Epithelial cell of proximal tubule (primary cell): ENCODE results near the gene GTF2H4. TPM values are rescaled to one million over a fixed set of nuclear protein-coding genes. Genes with fewer than 3 reads are reported as not detected.

Source experiments
- DNase-seq: peaks from one replicate; pipeline ENCODE4 v3.0.0-alpha.2; 2011; ENCODE audit warnings: low read depth
- H3K4me3 ChIP-seq: 2 replicates; pipeline ENCODE4 v1.5.1; 2011; ENCODE audit warnings: low read depth, mild to moderate bottlenecking, low read length
- total RNA-seq: library from RNA; depleted of rRNA; stranded (reverse); fragments of >200 nt; gene quantifications from 2 replicates; pipeline ENCODE4 v1.2.3, GENCODE V29; 2015
- TF ChIP-seq, protein P1 (sequence below): conservative IDR thresholded peaks from 2 replicates; pipeline ENCODE4 v1.5.1; 2012; ENCODE audit warnings: low read depth, mild to moderate bottlenecking, low read length

Gene GTF2H4
- total RNA-seq, 1 donor from 2014 or later = 19.1 TPM

DNA sequence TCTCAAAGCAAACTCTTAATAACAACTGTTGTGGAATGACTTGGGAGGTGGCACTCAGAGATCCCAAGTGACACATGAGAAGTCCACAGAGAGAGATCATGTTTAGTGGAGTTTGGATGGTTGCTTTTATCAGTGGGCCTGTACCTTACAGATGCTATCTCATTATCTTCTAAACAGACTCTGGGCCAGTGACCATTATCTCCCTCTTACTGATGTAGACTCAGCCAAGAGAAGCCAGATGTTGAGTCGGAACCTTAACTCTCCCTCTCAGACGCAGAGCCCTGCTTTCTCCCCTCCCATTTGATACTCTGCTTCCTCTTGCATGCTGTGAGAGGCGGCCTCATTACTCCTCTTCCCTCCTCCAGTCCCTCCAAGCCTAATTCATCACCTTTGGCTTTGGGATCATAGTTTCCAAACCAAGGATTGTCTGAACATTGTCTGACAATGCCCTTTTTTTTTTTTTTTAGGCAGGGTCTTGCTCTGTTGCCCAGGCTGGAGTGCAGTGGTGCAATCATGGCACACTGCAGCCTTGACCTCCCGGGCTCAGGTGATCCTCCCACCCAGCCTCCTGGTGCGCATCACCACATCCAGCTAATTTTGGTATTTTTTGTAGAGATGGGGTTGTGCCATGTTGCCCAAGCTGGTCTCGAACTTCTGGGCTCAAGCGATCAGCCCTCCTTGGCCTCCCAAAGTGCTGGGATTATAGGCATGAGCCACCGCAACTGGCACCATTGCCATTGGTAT, 28.2 kb upstream of the GTF2H4 start:
- DNase-seq = no peak
- H3K4me3 ChIP-seq = no peak overlapping the region
- TF ChIP-seq, protein P1, sequence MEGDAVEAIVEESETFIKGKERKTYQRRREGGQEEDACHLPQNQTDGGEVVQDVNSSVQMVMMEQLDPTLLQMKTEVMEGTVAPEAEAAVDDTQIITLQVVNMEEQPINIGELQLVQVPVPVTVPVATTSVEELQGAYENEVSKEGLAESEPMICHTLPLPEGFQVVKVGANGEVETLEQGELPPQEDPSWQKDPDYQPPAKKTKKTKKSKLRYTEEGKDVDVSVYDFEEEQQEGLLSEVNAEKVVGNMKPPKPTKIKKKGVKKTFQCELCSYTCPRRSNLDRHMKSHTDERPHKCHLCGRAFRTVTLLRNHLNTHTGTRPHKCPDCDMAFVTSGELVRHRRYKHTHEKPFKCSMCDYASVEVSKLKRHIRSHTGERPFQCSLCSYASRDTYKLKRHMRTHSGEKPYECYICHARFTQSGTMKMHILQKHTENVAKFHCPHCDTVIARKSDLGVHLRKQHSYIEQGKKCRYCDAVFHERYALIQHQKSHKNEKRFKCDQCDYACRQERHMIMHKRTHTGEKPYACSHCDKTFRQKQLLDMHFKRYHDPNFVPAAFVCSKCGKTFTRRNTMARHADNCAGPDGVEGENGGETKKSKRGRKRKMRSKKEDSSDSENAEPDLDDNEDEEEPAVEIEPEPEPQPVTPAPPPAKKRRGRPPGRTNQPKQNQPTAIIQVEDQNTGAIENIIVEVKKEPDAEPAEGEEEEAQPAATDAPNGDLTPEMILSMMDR = no peak

GRCh38 chr6:30880698-30881252, 27.2 kb upstream of the GTF2H4 start:
- no peak for DNase-seq
- TF ChIP-seq, protein P1 = no peak
- no peak overlapping the region for H3K4me3 ChIP-seq

DNA sequence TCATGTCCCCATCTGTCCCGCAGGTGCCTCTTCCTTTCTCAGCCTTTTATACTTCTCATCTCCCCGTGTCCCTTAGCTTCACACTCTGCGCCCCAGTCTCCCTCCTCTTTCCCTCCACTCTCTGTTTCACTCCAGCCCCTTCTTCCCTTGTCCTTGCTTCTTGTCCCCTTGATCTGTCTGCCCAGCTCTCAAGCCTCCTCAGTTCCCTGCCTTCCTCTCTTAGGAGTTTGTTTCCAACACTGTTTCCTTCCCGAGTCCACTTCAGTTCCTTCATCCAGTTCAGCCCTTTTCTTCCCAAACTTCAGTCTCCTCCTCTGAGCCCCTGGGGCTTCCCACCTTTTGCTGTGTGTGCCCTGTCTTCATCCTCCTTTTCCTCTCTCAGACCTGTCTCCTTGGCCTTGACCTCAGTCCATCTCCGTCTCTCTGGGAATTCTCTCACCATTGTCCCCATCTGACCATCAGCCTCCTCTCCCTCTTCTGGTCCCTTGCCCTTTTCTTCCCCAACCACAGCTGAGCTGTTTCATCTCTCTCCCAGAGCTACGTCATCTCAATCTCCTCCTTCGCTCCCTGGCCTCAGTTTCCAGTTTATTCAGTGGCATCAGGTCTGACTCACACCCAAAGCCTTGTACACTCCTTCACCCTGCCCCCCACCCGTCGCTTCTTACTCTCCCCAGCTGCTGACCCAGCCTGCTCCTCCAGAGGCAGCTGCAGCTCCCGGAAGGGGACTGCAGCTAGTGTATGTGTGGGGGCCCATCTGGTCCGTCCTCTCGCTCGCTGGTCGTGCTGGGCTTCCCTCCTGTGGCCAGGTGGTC, 26.4 kb upstream of the GTF2H4 start:
- no peak overlapping the region for H3K4me3 ChIP-seq
- TF ChIP-seq, protein P1 = no peak
- DNase-seq = no peak

DNA sequence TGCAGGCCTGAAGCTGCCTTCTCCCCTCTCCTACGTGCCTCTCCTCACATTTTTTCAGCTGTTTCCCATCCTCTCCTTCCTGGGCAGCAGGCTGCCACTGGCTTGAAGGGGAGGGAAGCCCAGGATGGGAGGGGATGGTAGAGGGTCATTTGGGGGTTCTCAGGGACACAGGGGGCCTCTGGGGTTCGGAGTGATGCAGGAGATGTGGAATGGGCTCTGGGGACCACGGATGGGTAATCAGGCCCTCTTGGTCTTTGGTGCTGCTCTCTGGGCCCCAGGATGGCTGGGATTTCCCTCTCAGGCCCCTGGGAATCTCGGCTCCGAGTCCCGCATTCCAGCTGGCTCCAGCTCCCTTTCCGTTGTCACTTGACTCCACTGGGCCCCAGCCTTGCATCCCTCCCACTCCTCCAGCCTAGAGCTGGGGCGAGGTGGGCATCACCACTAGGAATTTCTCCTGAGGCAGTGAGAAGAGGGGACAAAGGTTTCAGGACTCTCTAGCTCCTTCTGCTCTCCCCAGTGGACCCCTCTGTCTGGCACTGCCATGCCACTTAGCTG, 25.7 kb upstream of the GTF2H4 start:
- TF ChIP-seq, protein P1 = no peak
- DNase-seq = no peak
- peak overlapping the region; percentile 62 for H3K4me3 ChIP-seq

DNA sequence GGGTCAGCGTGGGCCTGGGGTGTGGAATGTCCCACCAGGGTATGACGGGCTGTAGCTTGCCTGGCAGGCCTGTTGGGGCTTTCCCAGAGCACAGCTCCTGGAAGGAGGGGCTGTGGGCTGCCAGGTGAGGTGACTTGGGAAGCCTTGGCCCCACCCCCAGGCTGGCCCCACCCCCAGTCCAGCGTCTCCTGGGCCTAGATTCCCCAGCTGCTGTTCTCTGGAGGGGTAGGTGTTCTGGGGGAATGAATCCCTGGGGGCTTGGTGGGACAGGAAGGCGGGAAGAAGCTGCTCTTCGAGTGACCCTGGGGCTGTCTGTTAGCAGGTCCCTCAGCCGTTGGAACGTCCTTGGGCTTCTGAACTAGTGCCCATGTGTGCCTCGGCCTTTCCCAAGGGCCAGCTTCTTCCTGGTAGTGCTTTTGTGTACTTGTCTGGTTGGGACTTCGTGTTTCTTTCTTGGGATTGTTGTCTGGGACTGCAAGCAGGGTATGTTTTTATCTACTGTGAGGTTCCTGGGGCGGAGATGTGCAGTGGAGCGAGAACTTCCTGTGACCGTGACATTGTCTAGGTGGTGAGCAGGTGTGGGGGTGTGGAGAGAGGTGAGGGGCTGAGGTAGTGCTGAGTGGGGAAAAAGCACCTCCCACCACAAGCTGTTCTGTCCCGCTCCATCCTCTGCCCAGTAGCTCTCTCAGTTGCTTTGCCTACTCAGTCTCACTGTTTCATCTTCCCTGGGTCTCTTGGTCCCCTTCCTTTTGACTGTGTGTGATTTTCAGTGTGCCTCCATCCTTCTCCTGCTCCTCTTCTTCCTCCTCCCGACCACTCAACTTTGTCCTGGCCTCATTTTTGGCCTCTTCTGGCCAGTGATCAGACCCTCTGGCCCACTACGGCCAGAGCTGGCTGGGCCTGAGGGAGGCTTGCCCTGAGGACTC, 25.0 kb upstream of the GTF2H4 start:
- H3K4me3 ChIP-seq = peak overlapping the region; percentile 62
- TF ChIP-seq, protein P1 = no peak
- DNase-seq = no peak
